Loucy (cell line): ENCODE data around the gene KLHL8.

ENCODE experiments used
- CTCF ChIP-seq: fragments of 200-600 bp; sonication (generic); conservative IDR thresholded peaks from 2 replicates; pipeline ENCODE4 v1.5.1; 2014; ENCODE audit warnings: mild to moderate bottlenecking, antibody characterized with exemption, low read length
- EZH2phosphoT487 ChIP-seq: fragments of 200-600 bp; IDR thresholded peaks from 2 replicates; pipeline ENCODE4 v1.6.1; 2018; ENCODE audit warnings: antibody characterized with exemption, mild to moderate bottlenecking, moderate library complexity, borderline replicate concordance

GRCh38 chr4:87188048-87188447, 32.4 kb downstream of the KLHL8 start:
- no peak for TF ChIP-seq CTCF
- TF ChIP-seq EZH2phosphoT487 = no peak
